AG20443 (cell line): ENCODE data around the gene SCYL3.
"Not testable (repeated sequence)": the region's sequence is repeated elsewhere in the genome, so short reads cannot be mapped to it uniquely, and the experiment has no call there.

Experiments used
- DNase-seq: peaks from one replicate; pipeline ENCODE4 v3.0.0; 2012; ENCODE audit warnings: low spot score, mixed read lengths

The SCYL3 gene

DNA sequence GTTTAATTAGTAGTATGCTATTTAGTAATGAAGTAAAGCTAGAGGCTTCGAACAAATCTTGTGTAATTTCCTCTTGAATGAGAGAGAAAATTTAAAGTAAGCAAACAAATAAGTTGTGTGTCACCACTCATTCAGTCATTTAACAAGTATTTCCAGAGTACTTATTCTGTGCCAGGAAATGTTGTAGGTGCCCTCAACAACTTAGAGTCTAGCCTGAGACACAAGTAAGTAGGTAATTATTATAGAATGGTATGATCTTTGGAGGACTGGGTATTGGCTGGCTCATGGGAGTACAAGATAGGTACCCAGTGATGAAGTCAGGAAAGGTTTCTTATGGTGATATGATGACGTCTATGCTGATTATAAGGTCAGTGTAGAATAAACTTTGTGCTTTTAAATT is 81.6 kb downstream of the SCYL3 start:
- DNase-seq: no peak

DNA sequence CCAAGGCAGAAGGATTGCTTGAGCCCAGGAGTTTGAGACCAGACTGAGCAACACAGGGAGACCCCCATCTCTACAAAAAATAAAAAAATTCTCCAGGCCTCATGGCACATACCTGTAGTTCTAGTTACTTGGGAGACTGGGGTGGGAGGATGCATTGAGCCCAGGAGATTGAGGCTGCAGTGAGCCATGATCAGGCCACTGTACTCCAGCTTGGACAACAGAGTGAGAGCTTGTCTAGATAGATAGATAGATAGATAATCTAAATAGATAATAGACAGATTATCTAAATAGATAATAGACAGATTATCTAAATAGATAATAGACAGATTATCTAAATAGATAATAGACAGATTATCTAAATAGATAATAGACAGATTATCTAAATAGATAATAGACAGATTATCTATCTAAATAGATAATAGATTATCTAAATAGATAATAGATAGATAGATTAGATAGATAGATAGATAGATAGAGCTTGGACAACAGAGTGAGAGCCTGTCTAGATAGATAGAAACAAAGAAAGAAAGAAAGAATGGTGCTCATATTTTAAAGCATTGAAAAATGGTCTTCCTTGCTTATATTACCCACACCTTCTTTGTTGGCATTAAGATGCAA is 82.2 kb downstream of the SCYL3 start:
- not testable (repeated sequence) for DNase-seq

DNA sequence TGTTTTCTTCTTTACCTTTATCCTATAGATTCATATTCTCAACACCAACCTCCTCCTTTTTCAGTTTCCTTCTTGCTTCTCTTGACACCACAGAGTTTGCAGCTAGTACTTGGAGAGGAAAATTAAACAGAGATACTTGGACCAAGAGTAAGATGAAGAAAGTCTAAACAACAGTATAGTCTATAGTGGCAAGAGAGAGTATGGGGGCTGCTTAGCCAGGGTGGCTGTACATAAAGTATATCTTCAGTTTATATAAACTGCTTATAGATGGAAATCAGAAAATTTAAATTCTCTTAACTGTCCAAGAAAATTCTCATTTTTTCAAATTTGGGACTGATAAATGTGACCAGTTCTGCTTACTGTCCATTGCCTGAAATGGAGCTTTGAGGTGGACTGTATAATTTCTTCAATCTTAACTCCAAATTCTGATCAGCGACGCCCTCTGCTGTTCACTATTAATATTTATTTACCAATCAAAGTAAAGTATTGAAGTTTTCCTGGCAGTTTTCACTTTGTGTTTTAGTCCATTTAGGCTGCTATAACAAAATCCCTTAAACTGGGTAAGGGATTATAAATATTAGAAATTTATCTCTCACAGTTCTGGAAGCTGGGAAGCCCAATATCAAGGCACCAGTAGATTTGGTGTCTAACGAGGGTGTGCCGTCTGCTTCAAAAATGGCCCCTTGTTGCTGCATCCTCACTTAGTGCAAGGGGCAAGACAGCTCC is 84.2 kb downstream of the SCYL3 start:
- peak; percentile 46 for DNase-seq

DNA sequence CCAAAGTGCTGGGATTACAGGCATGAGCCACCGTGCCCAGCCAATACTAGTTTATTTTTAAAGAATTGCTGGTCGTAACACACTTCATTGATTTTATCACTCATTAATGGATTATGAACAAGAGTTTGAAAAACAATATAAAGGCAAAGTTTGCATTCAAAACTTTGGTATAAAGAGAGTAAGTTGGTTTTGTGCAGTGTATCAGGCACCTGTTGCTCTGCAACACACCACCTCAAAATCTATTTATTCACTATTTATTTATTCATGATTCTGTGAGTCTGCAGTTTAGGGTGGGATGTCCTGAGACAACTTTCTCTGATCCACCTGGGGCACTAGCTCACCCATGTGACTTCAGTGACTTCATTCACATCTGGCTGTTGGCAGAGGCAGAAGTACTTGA is 88.8 kb downstream of the SCYL3 start:
- DNase-seq: no peak

DNA sequence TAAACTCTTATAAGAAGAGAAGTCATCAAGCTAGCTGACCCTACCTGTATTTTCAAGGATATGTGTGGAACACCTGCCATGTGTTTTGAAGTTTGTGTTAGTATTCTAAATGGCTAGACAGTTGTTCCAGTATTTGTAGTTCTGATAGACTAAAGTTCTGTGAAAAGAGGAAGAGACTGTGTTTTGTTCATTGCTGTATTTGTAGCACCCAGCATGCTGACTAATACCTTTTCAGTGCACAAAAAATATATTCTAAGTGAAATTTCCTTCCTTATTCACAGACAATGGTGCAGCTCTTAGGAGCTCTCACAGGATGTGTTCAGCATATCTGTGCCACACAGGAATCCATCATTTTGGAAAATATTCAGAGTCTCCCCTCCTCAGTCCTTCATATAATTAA is 90.8 kb downstream of the SCYL3 start:
- no peak for DNase-seq
